GM19035 (cell line): ENCODE measurements around the gene KNCN.

Experiments used
- ATAC-seq: cut with Tn5 transposase; IDR thresholded peaks from one replicate; pipeline ENCODE4 v1.9.1; 2021; ENCODE audit not compliant: unreplicated experiment

The KNCN gene

DNA sequence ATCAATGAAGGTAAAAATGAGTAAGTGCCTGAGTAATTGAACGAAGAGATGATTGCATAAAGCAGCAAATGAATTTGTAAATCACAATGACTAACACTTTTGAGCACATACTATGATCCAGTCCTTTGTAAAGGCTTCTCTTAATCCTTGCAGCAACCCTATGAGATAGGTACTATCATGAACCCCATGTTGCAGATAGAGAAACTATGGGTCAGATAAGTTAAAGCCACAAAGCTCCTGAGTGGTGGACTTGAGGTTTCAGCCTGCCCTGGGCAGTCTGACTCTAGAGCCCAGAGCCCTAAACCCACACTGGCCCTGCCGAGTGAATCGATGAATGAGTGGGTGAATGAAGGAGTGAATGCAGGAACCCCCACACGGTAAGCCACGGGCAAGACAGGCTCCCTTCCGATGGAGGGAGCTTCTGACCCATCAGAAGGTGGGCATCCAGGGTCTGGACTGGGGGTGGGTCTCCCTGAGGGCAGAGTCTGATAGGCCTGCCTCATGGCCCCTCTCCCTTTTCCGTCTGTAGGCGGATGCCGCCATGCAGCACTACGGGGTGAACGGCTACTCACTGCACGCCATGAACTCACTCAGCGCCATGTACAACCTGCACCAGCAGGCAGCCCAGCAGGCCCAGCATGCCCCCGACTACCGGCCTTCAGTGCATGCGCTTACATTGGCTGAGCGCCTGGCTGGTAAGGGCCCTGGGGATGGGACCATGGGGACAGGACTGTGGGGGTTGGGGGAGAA, 44.8 kb downstream of the KNCN start:
- no peak for ATAC-seq

DNA sequence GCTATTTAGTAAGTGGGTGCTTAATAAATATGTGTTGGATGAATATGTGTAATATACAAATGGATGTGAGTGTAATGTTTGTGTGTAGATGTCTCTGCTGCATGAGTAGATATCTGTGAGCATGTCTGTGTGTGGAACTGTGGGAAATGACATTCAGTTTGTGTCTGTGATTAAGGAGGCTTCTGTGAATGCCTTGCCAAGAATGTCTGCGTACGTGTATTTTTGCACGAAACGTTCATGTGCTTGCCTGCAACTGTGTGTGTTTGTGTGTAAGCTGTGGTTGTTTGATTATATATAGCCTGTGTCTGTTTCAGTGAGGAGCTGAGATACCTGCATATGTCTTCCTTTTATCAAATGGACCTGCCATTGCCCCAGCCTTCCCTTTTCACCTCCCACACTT, 48.0 kb downstream of the KNCN start:
- no peak for ATAC-seq

DNA sequence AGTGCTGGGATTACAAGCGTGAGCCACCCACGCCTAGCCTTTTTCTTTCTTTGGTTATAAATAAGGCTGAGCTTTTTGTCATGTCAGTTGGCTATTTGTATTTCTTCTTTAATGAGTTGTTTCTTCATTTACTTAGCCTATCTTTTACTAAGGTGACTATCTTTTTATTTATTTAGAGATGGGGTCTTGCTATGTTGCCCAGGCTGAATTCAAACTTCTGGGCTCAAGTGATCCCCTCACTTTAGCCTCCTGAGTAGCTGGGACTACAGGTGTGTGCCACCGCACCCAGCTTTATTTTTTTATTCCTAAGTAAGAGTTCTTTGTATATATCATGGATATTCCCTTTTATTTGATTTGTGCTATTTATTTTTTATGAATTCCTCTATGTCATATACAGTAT, 49.9 kb downstream of the KNCN start:
- ATAC-seq = no peak

DNA sequence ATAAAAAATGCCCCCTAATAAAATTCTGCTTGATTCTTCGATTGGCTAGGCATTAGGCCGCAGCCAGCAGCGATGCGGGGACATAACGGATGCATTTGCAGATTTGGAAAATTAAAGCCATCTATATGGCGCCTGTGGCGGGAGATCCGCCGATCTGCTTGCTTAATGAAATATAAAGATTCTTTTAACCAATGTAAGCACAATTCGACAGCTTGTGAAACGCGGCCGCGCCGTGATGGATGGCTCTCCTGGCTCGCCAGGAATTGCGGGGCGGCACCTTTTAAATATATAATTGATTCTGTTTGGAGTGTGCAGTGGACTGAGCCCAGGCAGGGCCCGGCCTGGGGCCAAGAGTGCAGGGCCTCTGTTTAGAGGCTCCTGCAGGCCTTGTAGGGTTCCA, 53.8 kb downstream of the KNCN start:
- no peak for ATAC-seq

DNA sequence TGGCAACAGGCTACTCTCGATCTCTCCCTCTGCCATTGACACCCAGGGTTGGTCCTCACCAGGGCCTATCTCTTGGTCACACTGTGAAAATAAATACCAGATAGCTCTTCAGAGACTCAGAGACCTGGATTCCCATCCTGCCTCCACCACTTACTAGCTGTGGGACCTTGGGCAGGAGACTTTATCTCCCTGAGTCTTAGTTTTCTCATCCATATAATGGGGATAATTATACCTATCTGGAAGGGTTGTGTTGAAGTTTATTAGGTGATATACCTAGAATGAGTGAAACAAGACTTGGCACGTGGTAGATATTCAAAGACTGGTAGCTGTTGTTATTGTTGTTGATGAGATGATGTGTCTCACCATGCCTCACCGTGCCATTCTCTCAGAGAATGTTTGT, 54.4 kb downstream of the KNCN start:
- no peak for ATAC-seq

DNA sequence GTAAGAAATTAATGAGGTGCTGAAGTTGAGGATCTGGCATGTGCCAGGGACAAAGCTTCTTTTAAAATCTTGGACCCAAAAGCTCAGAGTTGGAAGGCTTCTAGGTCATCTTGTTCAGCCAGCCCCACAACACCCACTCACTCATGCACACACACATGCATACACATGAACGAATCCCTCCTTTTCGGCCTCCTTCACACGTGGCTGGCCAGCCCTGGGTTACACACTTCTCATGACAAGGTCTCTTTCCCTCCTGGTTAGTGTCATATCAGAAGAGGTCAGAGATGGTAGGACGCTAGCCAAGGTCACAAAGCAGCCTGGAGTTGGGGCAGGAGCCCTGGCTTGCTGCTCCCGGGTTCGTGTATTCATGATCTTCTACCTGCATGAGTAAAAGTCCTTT, 54.9 kb downstream of the KNCN start:
- no peak for ATAC-seq

DNA sequence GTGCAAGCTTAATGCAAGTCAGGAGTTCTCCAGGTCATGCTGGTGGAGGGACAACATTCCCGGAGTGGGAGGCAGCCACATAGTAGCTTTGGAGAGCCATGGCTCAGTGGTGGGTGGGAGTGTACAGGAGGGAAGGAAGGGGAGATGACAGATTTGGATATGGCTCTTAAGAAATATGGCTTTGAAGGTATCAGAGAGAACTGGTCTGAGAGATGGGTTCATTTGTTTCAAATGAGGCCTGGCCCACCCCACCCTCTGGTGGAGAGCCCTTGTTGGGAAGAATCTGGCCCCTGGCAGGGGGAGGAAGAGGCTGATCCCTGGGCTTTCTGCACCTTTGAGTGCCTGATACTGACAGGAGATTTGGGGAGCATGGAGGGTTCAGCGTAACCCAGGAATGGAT, 55.7 kb downstream of the KNCN start:
- ATAC-seq = no peak
